HG03521 (cell line): ENCODE data around the gene TRPM1.
A peak's percentile ranks its signal among the peaks of the same experiment; 100 is the strongest.

Experiments used
- ATAC-seq: cut with Tn5 transposase; IDR thresholded peaks from one replicate; pipeline ENCODE4 v1.9.1; 2021; ENCODE audit warnings: mild to moderate bottlenecking, moderate library complexity; ENCODE audit not compliant: unreplicated experiment

The TRPM1 gene

GRCh38 chr15:31021067-31021665 lies 80.4 kb downstream of the TRPM1 start:
- ATAC-seq: no peak

GRCh38 chr15:31020542-31020941 lies 81.0 kb downstream of the TRPM1 start:
- no peak for ATAC-seq

GRCh38 chr15:31019986-31020385 lies 81.5 kb downstream of the TRPM1 start:
- no peak for ATAC-seq

DNA sequence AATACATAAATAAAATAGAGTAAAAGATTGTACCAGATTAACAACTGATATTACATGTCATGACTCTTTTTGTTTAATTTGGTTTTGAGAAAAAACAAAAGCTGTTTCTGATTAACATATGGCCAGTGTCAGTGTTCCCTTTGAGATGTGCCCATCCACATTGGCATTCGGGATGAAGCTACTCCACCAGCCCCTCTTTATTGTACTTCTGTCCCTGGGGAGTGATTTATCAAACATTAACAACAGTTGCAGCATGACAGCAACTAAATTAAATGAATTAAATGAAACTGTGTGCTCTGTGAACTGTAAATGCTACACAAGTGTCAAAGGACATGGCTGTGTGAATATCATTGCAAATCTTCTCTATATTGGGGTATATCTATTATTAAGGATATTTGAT lies 84.2 kb downstream of the TRPM1 start:
- ATAC-seq: no peak

GRCh38 chr15:31016446-31016915 lies 85.0 kb downstream of the TRPM1 start:
- ATAC-seq: no peak

DNA sequence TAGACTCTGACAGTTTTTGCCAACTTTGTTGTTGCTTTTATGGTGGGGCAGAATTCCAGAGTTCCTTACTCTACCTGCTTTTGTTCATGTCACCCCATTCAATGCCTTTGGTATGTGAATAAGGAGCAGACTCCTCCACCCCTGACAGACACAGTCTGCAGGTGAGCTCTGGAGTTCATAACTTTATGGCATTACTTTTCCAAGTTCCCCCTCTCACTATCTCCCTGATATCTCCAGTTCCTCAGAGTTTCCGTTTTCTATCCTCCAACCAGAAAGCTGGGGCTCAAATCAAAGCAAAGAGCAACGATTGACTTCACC lies 87.0 kb downstream of the TRPM1 start:
- no peak for ATAC-seq

DNA sequence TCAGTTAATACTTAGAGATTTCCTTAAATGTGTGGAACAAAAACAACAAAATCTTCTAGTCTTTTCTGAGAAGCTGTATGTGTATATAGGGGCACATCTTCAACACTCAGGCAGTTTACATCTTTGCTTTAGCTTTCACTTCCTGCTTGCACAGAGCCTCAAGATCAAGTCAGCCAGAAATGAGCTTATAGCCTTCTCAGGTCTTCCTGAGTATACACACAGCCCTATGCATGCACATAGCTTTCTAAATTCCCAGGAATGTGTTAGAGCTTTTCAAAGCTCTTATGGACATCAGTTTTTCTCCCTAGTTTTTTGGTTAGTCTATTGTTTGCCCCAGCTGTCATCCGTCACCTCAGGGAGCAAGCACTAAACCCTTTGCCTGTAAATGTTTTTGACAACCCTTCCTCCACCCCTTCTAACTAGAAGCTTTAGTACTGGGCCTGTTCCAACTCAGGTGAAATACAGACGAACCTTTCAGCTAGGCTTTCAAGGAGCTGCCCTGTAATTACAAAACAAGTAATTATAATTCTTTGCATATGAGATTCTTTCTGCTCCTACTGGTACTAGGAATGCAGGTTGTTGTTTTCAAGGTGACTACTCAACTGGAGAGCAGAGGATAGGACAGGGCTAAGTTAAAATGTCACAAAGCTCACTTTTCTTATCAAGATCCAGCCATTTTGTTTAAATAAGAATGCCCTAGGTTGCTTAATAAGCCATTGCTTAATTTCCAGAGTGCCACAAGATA lies 87.5 kb downstream of the TRPM1 start:
- ATAC-seq: peak; percentile 83

DNA sequence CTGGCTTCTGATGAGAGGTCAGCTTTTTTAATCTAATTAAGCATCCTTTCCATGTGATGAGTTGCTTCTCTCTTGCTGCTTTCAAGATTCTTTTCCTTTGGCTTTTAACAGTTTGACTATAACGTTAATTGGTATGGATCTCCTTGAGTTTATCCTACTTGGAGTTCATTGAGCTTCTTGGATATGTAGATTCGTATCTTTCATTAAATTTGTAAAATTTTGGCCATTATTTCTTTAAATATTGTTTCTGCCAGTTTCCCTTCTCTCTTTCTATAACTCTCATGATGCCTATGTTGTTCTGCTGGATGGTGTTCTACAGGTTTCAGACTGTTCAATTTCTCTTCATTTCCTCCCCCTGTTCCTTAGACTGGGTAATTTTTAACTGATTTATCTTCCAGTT lies 89.1 kb downstream of the TRPM1 start:
- no peak for ATAC-seq

DNA sequence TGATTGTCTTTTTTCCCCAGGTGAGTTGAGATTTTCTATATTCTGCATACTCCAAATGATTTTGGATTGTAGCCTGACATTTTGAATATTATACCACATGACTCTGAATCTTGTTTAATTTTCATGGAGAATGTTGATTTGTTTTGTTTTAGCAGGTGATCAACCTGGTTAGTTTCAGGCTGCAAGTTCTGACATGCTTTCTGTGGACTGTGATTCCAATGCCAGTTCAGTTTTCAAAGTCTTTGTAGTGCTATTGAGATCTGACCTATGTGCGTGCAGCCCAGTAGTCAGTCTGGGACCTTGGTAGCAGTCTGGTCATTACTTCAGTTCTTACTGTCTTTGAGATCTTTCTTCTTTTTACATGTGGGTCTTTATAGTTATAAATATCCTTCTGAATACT lies 91.5 kb downstream of the TRPM1 start:
- ATAC-seq: no peak

GRCh38 chr15:31005660-31006059 lies 95.9 kb downstream of the TRPM1 start:
- ATAC-seq: no peak

- ATAC-seq: peak; percentile 81
Observed at GRCh38 chr15:31004220-31004733, 97.2 kb downstream of the TRPM1 start.

DNA sequence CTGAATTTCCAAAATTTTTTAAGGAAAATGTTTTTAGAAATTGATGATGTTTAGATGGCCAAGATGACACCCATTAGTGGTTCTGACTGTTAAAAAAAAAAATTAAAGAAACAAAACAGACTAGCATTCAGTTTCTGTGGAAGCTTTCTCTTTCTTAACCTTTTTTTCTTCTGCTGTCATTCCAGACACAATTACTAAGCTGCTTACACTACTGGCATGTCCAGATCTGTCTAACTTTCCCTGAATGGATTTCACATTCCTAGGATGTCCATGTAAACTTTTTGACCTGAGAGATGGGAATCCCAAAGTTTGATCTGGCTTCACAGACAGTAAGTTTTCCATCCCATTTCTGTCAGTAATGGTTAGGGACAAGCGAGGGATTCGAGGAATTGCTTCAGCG lies 99.8 kb downstream of the TRPM1 start:
- ATAC-seq: no peak

DNA sequence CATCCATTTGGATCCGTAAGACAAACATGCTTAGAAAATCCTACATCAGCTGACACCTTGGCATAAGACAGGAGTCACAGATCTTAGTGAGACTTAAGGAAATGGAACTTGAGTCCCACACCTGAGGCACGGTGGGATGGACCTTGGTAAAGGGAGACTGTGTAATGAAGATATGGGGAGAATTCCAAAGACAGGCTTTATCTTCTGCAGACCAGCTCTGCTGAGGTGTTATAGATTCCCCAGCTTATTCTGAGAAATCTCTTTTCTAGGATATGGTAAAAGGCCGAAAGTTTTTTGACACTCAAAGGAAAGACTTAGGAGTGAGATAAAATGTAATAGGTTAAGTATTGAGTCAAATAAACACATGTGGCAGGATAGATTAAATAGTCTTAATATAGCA lies 101.8 kb downstream of the TRPM1 start:
- ATAC-seq: no peak

DNA sequence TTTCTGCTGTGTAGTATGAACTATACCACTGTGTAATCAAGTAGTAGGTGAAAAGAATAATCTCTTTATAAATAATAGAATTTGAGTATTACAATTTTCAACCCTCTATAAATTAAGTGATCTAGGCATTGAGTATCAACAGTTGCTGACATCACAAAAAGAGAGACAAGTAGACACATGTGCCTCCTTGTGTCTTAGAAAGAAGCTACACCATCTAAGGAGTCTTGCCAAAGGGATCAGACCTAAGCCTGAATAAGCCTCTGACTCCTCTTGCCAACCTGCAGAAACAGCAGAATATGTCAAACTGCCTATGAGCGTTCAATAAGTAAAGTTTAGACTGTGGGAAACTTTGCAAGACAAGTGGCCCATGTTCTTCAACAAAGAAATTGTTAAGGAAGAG lies 104.3 kb downstream of the TRPM1 start:
- ATAC-seq: no peak

DNA sequence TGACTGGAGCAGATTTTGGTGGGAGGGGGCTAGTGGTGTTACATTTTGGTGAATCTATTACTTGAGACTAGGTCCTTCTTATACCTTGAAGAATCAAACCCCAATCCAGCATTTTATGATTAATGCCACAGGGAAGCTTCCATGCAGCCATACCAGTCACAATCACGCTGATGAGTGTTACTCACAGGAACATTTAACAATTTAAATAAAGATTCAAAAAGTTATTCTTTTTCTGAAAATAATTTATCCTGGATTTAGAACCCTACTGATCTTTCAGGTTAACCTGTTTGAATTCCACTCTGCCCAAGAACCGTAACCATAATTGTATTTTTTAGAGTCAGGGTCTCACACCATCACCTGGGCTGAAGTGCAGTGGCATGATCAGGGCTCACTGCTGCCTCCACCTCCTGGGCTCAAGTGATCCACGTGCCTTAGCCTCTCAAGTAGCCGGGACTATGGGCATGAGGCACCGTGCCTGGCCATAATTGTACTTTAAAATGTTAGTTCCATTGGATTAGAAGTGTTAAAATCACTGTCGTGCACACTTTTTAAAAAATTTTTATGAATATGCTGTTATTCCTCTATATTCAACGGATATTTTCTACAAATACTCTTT lies 109.2 kb downstream of the TRPM1 start:
- no peak for ATAC-seq

DNA sequence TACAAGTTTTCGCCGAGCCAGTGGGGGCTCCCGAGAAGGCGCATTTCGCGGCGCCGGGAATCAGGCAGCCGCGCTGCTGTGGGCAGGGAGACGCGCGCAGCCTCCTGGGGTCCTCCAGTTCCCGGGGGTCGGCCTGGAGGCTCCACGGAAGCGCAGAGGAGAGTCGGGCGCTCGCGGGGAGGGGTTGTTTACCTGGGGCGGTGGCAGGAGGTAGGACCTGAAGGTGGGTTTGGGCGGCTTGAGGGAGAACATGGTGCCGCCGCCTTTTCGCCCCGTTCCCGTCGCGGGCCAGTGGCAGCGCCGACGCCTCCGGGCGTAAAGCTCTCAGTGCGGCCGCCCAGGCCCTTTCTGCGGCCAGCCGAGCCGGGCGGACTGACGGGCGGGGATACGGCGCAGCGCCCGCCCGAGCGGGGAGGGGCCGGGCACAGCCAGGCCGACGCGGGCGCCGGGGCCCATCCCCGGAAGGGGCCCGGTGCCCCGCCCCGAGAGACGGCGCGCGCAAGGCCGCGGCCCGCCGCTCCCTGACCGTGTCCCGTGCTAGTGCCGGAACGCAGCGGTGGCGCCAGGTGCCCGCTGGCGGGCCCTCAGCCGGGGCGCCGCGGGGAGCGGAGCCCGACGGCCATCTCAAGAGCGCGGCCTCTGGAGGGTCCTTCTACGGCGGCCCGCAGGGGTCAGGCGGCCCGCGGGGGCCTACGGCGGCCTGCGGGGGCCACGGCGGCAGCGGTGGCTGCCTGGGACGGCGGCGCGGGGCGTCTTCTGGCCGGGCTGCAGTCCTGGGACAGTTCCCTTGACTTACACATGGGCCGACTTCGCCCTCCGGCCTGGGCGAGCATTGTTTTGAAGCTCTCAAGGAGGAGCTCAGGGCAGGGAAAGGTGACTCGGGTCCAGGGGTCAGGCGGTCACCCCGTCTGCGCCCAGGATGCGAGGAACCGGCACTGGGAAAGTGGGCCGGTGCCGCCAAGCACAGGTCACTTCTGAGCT lies 110.0 kb downstream of the TRPM1 start, which contains the start of gene MTMR10:
Gene MTMR10, minus strand, starts transcription at position 374 of the 981 bp plus-strand sequence. Its CDS starts 122 bp downstream, at position 252.
- peak; percentile 91 for ATAC-seq

GRCh38 chr15:30990446-30991254 lies 110.9 kb downstream of the TRPM1 start:
- no peak for ATAC-seq

GRCh38 chr15:30990036-30990435 lies 111.5 kb downstream of the TRPM1 start:
- ATAC-seq: no peak

- ATAC-seq: no peak
Observed at GRCh38 chr15:30985081-30985531, 116.4 kb downstream of the TRPM1 start.

DNA sequence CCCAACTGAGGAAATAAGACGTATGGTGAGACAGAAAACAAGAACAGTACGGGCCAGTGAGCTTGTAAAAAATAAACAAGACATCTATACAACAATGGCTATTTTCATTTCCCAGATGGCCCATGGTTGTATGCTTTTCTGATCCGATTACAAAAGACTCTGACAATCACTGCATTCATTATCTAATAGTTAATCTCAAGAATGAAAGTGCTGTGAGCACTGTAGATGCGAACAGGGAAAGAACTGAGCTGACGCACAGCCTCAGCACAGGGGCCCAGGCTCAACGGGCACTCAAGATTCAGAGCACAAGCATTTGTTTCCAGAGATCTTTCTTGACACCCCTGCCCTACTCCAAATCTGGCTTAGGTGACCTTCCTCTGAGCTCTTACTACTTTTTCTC lies 117.0 kb downstream of the TRPM1 start:
- ATAC-seq: no peak
